Suprapubic skin (tissue), 3 donors: ENCODE measurements around the gene GGN.

Source experiments
- CTCF ChIP-seq, 2 donors: fragments of 200-600 bp in 1 of 2; fragments of 450-650 bp in 1 of 2; sonication (generic) in 1 of 2; IDR thresholded peaks; one replicate each; pipeline ENCODE4 v1.5.1; 2016 to 2019; ENCODE audit warnings: antibody characterized with exemption in 2 of 2, mild to moderate bottlenecking in 1 of 2, moderate library complexity in 1 of 2
- POLR2A ChIP-seq, 2 donors: fragments of 450-650 bp; IDR thresholded peaks; one replicate each; pipeline ENCODE4 v1.6.1; 2017; ENCODE audit warnings: antibody characterized with exemption in 2 of 2, mild to moderate bottlenecking in 2 of 2, moderate library complexity in 2 of 2

DNA sequence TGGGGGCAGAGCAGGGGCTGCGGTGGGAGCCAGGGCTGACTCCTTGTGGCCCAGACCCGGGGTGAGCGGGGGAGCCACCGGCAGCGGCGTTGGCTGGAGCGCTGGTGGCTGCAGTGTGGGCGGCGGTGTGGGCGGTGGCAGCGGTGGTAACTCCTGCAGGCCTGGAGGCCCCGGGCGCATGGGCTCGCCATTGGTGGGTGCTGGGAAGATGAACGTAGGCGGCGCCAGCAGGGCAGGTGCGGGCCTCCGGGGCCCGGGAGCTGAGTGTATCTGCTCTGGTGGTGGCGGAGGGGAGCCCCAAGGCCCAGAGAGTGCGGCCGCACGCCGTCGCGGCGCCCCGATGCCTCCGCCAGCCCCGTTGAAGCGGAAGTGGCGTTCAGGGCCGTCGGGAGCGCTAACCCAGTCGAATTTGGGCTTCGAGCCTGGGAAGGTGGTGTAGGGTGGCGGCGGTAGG, 2.0 kb downstream of the GGN start:
- TF ChIP-seq CTCF (IDR thresholded peaks at IDR 0.05) (no peak), POLR2A (IDR thresholded peaks at IDR 0.05) (no peak)
